ENCODE results near the gene FAM217B. TPM values are rescaled to one million over a fixed set of nuclear protein-coding genes. Genes with fewer than 3 reads are reported as not detected.

Gene FAM217B
- polyA plus RNA-seq, 1 donor from 2014 or later: 15.1 TPM

DNA sequence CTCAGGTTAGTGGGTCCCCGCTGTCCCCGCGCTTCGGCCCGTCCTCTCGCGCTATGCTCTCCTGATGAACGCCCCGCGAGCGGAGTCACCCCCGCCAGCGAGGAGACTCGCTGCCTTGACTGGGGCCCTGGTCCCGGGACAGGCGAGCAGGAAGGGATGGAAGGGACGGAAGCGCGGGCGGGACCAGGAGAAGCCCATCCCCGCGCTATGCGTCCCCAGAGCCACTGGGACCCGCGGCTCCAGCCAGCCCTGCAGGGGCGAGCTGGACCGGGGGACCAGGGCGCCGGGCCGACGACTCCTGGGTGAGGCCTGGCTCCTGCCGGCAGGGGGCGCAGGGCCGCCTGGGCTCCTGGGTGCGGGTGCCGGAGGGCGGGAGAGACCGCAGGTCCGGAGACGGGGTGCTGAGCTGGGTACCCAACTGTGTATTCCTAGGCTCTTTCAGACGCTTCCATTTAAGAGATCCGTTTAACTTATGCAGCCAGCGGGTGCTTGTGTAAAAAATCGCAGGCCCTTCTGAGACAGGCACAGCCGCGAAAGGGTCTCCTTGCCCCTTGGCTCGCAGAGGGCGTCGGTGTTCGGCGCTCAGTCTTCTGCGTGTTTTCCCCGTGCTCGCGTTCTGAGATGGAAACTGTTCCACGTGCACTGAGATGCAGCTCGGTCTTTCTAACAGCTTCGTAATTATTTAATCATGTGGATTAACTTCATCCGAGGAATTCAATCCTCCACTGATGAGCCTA lies 6.2 kb upstream of the FAM217B start:
- Histone ChIP-seq H3K27me3 (ENCODE audit: insufficient read depth, low read depth, low read length) (no peaks in the 10 kb centered on the region), H3K79me2 (replicated peaks; ENCODE audit: insufficient read depth, low read length) (no peaks in the 10 kb centered on the region), H3K9ac (ENCODE audit: low read length) (no peak overlapping the region), H3K4me2 (ENCODE audit: low read length) (no peak overlapping the region), H3K9me3 (ENCODE audit: low read length) (no peaks in the 10 kb centered on the region), H3F3A (ENCODE audit: insufficient read depth, low read length, poor library complexity, severe bottlenecking) (no peaks in the 10 kb centered on the region), H3K36me3 (ENCODE audit: insufficient read depth, low read length) (no peaks in the 10 kb centered on the region), H3K9me2 (ENCODE audit: insufficient read depth, low read length) (no peaks in the 10 kb centered on the region), H3K27ac (ENCODE audit: low read length) (no peak overlapping the region), H3K4me3 (ENCODE audit: low read length) (peak overlapping the region; percentile 50), H2AFZ (ENCODE audit: low read depth, low read length) (no peak overlapping the region), H4K20me1 (ENCODE audit: insufficient read depth) (no peaks in the 10 kb centered on the region)
- TF ChIP-seq MXI1 (conservative IDR thresholded peaks at IDR 0.05; ENCODE audit: poor library complexity, severe bottlenecking) (no peak), EP300 (conservative IDR thresholded peaks at IDR 0.05; ENCODE audit: poor library complexity, severe bottlenecking) (no peak)
- TF ChIP-seq, protein P1, sequence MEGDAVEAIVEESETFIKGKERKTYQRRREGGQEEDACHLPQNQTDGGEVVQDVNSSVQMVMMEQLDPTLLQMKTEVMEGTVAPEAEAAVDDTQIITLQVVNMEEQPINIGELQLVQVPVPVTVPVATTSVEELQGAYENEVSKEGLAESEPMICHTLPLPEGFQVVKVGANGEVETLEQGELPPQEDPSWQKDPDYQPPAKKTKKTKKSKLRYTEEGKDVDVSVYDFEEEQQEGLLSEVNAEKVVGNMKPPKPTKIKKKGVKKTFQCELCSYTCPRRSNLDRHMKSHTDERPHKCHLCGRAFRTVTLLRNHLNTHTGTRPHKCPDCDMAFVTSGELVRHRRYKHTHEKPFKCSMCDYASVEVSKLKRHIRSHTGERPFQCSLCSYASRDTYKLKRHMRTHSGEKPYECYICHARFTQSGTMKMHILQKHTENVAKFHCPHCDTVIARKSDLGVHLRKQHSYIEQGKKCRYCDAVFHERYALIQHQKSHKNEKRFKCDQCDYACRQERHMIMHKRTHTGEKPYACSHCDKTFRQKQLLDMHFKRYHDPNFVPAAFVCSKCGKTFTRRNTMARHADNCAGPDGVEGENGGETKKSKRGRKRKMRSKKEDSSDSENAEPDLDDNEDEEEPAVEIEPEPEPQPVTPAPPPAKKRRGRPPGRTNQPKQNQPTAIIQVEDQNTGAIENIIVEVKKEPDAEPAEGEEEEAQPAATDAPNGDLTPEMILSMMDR (IDR thresholded peaks at IDR 0.05; ENCODE audit: poor library complexity, severe bottlenecking): peak; percentile 48

DNA sequence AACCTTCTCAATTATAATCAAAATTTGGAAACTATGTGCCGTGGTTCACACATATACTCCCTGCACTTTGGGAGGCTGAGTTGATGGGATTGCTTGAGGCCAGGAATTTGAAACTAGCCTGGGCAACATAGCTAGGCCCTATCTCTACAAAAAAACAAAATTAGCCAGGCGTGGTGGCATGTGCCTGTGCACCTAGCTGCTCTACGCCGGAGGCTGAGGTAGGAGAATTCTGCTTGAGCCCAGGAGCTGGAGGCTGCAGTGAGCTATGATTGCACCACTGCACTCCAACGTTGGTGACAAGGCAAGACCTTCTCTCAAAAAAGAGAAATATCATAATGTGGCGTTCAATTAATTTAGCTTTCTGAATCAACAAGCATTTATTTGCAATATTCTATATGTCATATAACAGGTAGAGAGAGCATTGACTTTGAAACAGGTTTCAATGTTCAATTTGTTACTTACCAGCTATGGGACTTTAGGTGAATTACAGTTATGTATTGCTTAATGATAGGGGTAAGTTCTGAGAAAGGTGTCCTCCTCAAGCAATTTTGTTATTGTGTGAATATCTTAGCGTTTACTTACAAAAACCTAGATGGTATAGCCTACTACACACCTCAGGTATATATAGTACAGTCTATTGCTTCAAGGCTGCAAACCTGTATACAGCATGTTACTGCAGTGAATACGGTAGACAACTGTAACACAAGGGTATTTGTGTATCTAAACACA lies 4.6 kb upstream of the FAM217B start:
- Histone ChIP-seq H3K9me2 (ENCODE audit: insufficient read depth, low read length) (no peaks in the 10 kb centered on the region), H3K9ac (ENCODE audit: low read length) (no peak overlapping the region), H3K4me3 (ENCODE audit: low read length) (no peak overlapping the region), H3F3A (ENCODE audit: insufficient read depth, low read length, poor library complexity, severe bottlenecking) (peaks cover 2% of the 10 kb centered on the region), H3K36me3 (ENCODE audit: insufficient read depth, low read length) (no peaks in the 10 kb centered on the region), H2AFZ (ENCODE audit: low read depth, low read length) (no peak overlapping the region), H4K20me1 (ENCODE audit: insufficient read depth) (no peaks in the 10 kb centered on the region), H3K9me3 (ENCODE audit: low read length) (no peaks in the 10 kb centered on the region), H3K27me3 (ENCODE audit: insufficient read depth, low read depth, low read length) (no peaks in the 10 kb centered on the region), H3K27ac (ENCODE audit: low read length) (no peak overlapping the region), H3K4me2 (ENCODE audit: low read length) (no peak overlapping the region), H3K79me2 (replicated peaks; ENCODE audit: insufficient read depth, low read length) (no peaks in the 10 kb centered on the region)
- TF ChIP-seq RAD21 (conservative IDR thresholded peaks at IDR 0.05) (no peak), MXI1 (conservative IDR thresholded peaks at IDR 0.05; ENCODE audit: poor library complexity, severe bottlenecking) (no peak), POLR2AphosphoS5 (IDR thresholded peaks at IDR 0.05) (no peak), EP300 (conservative IDR thresholded peaks at IDR 0.05; ENCODE audit: poor library complexity, severe bottlenecking) (no peak)
- TF ChIP-seq, protein P2, sequence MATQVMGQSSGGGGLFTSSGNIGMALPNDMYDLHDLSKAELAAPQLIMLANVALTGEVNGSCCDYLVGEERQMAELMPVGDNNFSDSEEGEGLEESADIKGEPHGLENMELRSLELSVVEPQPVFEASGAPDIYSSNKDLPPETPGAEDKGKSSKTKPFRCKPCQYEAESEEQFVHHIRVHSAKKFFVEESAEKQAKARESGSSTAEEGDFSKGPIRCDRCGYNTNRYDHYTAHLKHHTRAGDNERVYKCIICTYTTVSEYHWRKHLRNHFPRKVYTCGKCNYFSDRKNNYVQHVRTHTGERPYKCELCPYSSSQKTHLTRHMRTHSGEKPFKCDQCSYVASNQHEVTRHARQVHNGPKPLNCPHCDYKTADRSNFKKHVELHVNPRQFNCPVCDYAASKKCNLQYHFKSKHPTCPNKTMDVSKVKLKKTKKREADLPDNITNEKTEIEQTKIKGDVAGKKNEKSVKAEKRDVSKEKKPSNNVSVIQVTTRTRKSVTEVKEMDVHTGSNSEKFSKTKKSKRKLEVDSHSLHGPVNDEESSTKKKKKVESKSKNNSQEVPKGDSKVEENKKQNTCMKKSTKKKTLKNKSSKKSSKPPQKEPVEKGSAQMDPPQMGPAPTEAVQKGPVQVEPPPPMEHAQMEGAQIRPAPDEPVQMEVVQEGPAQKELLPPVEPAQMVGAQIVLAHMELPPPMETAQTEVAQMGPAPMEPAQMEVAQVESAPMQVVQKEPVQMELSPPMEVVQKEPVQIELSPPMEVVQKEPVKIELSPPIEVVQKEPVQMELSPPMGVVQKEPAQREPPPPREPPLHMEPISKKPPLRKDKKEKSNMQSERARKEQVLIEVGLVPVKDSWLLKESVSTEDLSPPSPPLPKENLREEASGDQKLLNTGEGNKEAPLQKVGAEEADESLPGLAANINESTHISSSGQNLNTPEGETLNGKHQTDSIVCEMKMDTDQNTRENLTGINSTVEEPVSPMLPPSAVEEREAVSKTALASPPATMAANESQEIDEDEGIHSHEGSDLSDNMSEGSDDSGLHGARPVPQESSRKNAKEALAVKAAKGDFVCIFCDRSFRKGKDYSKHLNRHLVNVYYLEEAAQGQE (IDR thresholded peaks at IDR 0.05; ENCODE audit: borderline replicate concordance): no peak
- TF ChIP-seq, protein P1 (IDR thresholded peaks at IDR 0.05; ENCODE audit: poor library complexity, severe bottlenecking): no peak
